BJ (cell line): Measurements from ENCODE around the gene USH2A. TPM values are rescaled to one million over a fixed set of nuclear protein-coding genes. Genes with fewer than 3 reads are reported as not detected.

Experiments used
- CTCF ChIA-PET: fragments of 350-600 bp; formaldehyde crosslinking; extraction: SDS; loops from one replicate; lab custom pipeline; 2021; ENCODE audit warnings: antibody characterized with exemption, inconsistent platforms; lab: Yijun Ruan, JAX
- POLR2A ChIA-PET: fragments of 300-600 bp; sonication (Branson Sonifier 250); formaldehyde crosslinking; extraction: SDS; loops from one replicate; lab custom pipeline; 2021; ENCODE audit warnings: antibody characterized with exemption; lab: Charles Lee
- DNase-seq: peaks from one replicate; pipeline ENCODE4 v3.0.0-alpha.2; 2011; ENCODE audit warnings: low read depth
- H3K27me3 ChIP-seq: 2 replicates; pipeline ENCODE4 v1.6.0; 2011; ENCODE audit warnings: low read length; ENCODE audit not compliant: control insufficient read depth, insufficient read depth
- H3K36me3 ChIP-seq: 2 replicates; pipeline ENCODE4 v1.5.1; 2011; ENCODE audit warnings: low read length; ENCODE audit not compliant: control insufficient read depth, insufficient read depth
- H3K4me3 ChIP-seq: 2 replicates; pipeline ENCODE4 v1.5.1; 2011; ENCODE audit warnings: low read depth, mild to moderate bottlenecking, control low read depth, low read length
- CTCF ChIP-seq: IDR thresholded peaks from 2 replicates; pipeline ENCODE4 v1.5.1; 2011; ENCODE audit warnings: low read depth, mild to moderate bottlenecking, control low read depth, inconsistent platforms, low read length, moderate library complexity; ENCODE audit not compliant: insufficient read depth
- polyA plus RNA-seq: library from polyadenylated mRNA; depleted of rRNA; stranded (reverse); fragments of >200 nt; gene quantifications from 2 replicates; pipeline ENCODE4 v1.2.3, GENCODE V29; 2011

USH2A gene
- polyA plus RNA-seq, 1 experiment: under 0.01 TPM

- H3K27me3 ChIP-seq: no peaks in the 10 kb centered on the region
- no peaks in the 10 kb centered on the region for H3K36me3 ChIP-seq
- no peak for DNase-seq
- no peak for TF ChIP-seq CTCF
- H3K4me3 ChIP-seq: no peak overlapping the region
- POLR2A ChIA-PET: interaction anchor here (0.5 kb wide), 1 partner anchor 172 kb away, joined by 3 read pairs; no protein-coding TSS in a partner anchor
- CTCF ChIA-PET: no interaction called here
Measured at GRCh38 chr1:215719552-215719951, 703.7 kb downstream of the USH2A start.

- CTCF ChIA-PET: no interaction called here
- POLR2A ChIA-PET: no interaction called here
- Histone ChIP-seq H3K27me3 (no peaks in the 10 kb centered on the region), H3K36me3 (no peaks in the 10 kb centered on the region), H3K4me3 (no peak overlapping the region)
- DNase-seq: no peak
- TF ChIP-seq CTCF: no peak
Measured at GRCh38 chr1:215718575-215719287, 704.5 kb downstream of the USH2A start.

GRCh38 chr1:215717677-215718426, 705.4 kb downstream of the USH2A start:
- ChIA-PET POLR2A (no interaction called here), CTCF (interaction anchor here (0.5 kb wide), 1 partner anchor 22 kb away, joined by 3 read pairs; no protein-coding TSS in a partner anchor)
- Histone ChIP-seq H3K27me3 (no peaks in the 10 kb centered on the region), H3K36me3 (no peaks in the 10 kb centered on the region), H3K4me3 (no peak overlapping the region)
- no peak for DNase-seq
- no peak for TF ChIP-seq CTCF

GRCh38 chr1:215710899-215711225, 712.4 kb downstream of the USH2A start:
- ChIA-PET CTCF (interaction anchor here (1.1 to 1.8 kb wide), 8 partner anchors 10 to 510 kb away, joined by 3 to 8 read pairs (median 5); no protein-coding TSS in a partner anchor), POLR2A (no interaction called here)
- DNase-seq: no peak
- H3K36me3 ChIP-seq: no peaks in the 10 kb centered on the region
- no peak overlapping the region for H3K4me3 ChIP-seq
- H3K27me3 ChIP-seq: no peaks in the 10 kb centered on the region
- no peak for TF ChIP-seq CTCF
